A549 (cell line): Measurements from ENCODE around the gene LGR4.

Experiments used
- BHLHE40 ChIP-seq: IDR thresholded peaks from 2 replicates; pipeline ENCODE4 v1.6.1; 2012; ENCODE audit warnings: low read depth, low read length, inconsistent platforms
- CEBPB ChIP-seq, 2 experiments: fragments of >200 bp in 1 of 2; sonication (Bioruptor Twin) in 1 of 2; formaldehyde crosslinking in 1 of 2; IDR thresholded peaks; 2 replicates each; pipeline ENCODE4 v1.6.1; 2012 to 2016
- HDAC2 ChIP-seq: fragments of 200-600 bp; sonication (generic); IDR thresholded peaks from 2 replicates; pipeline ENCODE4 v1.6.1; 2016
- JUNB ChIP-seq: fragments of >200 bp; sonication (Bioruptor Twin); formaldehyde crosslinking; IDR thresholded peaks from 2 replicates; pipeline ENCODE4 v1.6.1; 2016
- KDM1A ChIP-seq: fragments of 200-600 bp; sonication (generic); IDR thresholded peaks from 2 replicates; pipeline ENCODE4 v1.6.1; 2016; ENCODE audit warnings: low read depth, mild to moderate bottlenecking
- NPAS2 ChIP-seq: fragments of 250-450 bp; sonication (Bioruptor Pico); IDR thresholded peaks from 2 replicates; pipeline ENCODE4 v1.8.0; 2022; ENCODE audit warnings: mild to moderate bottlenecking, moderate library complexity, borderline replicate concordance
- SREBF2 ChIP-seq: fragments of 450-650 bp; IDR thresholded peaks from 2 replicates; pipeline ENCODE4 v1.6.1; 2014; ENCODE audit warnings: mild to moderate bottlenecking, moderate library complexity
- TF ChIP-seq, protein P1 (sequence below): IDR thresholded peaks from 2 replicates; pipeline ENCODE4 v1.6.1; 2012
- TF ChIP-seq, protein P2 (sequence below): fragments of >200 bp; sonication (Bioruptor Twin); formaldehyde crosslinking; IDR thresholded peaks from 3 replicates; pipeline ENCODE4 v1.5.1; 2016
- TF ChIP-seq, protein P3 (sequence below): fragments of 200-600 bp; sonication (generic); IDR thresholded peaks from 2 replicates; pipeline ENCODE4 v1.6.1; 2016; ENCODE audit warnings: antibody characterized with exemption, mild to moderate bottlenecking, moderate library complexity

DNA sequence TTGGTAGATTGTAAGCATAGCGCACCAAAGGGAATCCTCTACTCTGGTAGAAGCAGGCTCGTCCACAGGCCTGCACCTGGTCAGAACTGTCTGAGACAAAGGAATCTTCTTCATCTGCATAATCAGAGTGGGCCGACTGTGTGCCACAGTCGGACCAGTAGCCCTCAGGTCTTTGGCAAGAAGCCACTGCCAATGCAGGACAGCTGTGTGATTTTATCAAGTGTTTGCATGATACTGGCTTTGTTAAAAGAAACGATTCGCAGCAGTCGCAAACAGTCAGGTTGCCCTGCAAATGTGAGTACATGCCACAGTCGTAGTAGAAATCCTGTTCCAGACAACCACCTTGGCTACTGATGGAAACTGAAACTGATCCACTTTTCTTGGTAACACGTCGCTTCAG is 104.7 kb downstream of the LGR4 start:
- TF ChIP-seq, protein P1, sequence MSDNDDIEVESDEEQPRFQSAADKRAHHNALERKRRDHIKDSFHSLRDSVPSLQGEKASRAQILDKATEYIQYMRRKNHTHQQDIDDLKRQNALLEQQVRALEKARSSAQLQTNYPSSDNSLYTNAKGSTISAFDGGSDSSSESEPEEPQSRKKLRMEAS, result no peak
- TF ChIP-seq NPAS2 (CRISPR knock-in tag), result no peak
- no peak for TF ChIP-seq SREBF2
- no peak for TF ChIP-seq HDAC2
- TF ChIP-seq, protein P2, sequence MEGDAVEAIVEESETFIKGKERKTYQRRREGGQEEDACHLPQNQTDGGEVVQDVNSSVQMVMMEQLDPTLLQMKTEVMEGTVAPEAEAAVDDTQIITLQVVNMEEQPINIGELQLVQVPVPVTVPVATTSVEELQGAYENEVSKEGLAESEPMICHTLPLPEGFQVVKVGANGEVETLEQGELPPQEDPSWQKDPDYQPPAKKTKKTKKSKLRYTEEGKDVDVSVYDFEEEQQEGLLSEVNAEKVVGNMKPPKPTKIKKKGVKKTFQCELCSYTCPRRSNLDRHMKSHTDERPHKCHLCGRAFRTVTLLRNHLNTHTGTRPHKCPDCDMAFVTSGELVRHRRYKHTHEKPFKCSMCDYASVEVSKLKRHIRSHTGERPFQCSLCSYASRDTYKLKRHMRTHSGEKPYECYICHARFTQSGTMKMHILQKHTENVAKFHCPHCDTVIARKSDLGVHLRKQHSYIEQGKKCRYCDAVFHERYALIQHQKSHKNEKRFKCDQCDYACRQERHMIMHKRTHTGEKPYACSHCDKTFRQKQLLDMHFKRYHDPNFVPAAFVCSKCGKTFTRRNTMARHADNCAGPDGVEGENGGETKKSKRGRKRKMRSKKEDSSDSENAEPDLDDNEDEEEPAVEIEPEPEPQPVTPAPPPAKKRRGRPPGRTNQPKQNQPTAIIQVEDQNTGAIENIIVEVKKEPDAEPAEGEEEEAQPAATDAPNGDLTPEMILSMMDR, result no peak
- TF ChIP-seq JUNB, result no peak
- TF ChIP-seq BHLHE40, result no peak
- TF ChIP-seq, protein P3, sequence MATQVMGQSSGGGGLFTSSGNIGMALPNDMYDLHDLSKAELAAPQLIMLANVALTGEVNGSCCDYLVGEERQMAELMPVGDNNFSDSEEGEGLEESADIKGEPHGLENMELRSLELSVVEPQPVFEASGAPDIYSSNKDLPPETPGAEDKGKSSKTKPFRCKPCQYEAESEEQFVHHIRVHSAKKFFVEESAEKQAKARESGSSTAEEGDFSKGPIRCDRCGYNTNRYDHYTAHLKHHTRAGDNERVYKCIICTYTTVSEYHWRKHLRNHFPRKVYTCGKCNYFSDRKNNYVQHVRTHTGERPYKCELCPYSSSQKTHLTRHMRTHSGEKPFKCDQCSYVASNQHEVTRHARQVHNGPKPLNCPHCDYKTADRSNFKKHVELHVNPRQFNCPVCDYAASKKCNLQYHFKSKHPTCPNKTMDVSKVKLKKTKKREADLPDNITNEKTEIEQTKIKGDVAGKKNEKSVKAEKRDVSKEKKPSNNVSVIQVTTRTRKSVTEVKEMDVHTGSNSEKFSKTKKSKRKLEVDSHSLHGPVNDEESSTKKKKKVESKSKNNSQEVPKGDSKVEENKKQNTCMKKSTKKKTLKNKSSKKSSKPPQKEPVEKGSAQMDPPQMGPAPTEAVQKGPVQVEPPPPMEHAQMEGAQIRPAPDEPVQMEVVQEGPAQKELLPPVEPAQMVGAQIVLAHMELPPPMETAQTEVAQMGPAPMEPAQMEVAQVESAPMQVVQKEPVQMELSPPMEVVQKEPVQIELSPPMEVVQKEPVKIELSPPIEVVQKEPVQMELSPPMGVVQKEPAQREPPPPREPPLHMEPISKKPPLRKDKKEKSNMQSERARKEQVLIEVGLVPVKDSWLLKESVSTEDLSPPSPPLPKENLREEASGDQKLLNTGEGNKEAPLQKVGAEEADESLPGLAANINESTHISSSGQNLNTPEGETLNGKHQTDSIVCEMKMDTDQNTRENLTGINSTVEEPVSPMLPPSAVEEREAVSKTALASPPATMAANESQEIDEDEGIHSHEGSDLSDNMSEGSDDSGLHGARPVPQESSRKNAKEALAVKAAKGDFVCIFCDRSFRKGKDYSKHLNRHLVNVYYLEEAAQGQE, result no peak
- no peak for TF ChIP-seq KDM1A
- no peak for TF ChIP-seq CEBPB (IDR thresholded peaks at IDR 0.05)
